Measurements from ENCODE around the gene SDR42E1. TPM values are rescaled to one million over a fixed set of nuclear protein-coding genes. Genes with fewer than 3 reads are reported as not detected.

SDR42E1 gene
- total and polyA plus RNA-seq, 3 donors from 2014 or later, result 6.5 to 10.1 (median 6.9) TPM

DNA sequence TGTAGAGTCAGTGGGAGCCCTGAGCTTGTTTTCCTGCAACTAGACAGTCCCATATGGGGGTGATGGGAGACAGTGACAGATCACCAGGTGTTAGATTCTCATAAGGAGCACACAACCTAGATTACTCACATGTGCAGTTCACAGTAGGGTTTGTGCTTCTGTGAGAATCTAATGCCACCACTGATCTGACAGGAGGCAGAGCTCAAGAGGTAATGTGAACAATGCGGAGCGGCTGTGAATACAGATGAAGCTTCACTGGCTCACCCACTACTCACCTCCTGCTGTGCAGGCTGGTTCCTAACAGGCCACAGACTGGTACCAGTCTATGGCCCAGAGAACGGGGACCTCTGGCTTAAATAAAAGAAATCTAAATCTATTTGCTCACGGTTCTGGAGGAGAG is 13.6 kb upstream of the SDR42E1 start:
- Histone ChIP-seq H3K36me3 (ENCODE audit: low read depth, missing control alignments) (no peaks in the 10 kb centered on the region), H3K27ac (no peak overlapping the region), H3K27me3 (no peaks in the 10 kb centered on the region), H3K4me1 (no peaks in the 10 kb centered on the region), H3K9me3 (no peaks in the 10 kb centered on the region), H3K4me3 (no peak overlapping the region)
- no peak for TF ChIP-seq POLR2A (IDR thresholded peaks at IDR 0.05)
- TF ChIP-seq, protein P1, sequence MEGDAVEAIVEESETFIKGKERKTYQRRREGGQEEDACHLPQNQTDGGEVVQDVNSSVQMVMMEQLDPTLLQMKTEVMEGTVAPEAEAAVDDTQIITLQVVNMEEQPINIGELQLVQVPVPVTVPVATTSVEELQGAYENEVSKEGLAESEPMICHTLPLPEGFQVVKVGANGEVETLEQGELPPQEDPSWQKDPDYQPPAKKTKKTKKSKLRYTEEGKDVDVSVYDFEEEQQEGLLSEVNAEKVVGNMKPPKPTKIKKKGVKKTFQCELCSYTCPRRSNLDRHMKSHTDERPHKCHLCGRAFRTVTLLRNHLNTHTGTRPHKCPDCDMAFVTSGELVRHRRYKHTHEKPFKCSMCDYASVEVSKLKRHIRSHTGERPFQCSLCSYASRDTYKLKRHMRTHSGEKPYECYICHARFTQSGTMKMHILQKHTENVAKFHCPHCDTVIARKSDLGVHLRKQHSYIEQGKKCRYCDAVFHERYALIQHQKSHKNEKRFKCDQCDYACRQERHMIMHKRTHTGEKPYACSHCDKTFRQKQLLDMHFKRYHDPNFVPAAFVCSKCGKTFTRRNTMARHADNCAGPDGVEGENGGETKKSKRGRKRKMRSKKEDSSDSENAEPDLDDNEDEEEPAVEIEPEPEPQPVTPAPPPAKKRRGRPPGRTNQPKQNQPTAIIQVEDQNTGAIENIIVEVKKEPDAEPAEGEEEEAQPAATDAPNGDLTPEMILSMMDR (IDR thresholded peaks at IDR 0.05), result no peak
- DNase-seq, result no peak
- intact Hi-C loops (cut with DNase I; ENCODE audit: low total_unique reads), result no loop called here
- 89 to 96% methylated on average over 4 of the region's 4 CpGs for WGBS, 2 donors

DNA sequence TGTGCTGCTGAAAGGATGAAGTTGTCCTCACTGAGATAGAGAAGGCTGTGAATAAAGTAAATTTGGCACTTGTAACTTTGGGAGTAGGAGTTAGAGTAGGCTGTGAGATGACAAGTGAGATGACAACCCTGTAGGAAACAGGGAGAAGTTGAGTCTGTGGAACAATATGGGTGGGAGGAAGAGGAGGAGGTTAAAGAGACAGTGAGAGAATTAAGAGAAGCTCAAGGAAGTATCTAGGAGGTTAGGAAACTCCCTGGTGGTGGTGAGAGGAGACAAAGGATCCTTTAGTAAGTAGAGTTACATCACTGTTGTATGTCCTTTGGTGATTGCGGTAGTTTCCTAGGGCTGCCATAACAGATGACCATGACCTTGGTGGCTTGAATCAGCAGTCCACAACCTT is 13.0 kb upstream of the SDR42E1 start:
- no peaks in the 10 kb centered on the region for H3K27me3 ChIP-seq
- no peaks in the 10 kb centered on the region for H3K36me3 ChIP-seq (ENCODE audit: low read depth, missing control alignments)
- intact Hi-C loops (cut with DNase I; ENCODE audit: low total_unique reads), result no loop called here
- H3K9me3 ChIP-seq, result no peaks in the 10 kb centered on the region
- H3K27ac ChIP-seq, result no peak overlapping the region
- no peak overlapping the region for H3K4me3 ChIP-seq
- DNase-seq, result no peak
- no peaks in the 10 kb centered on the region for H3K4me1 ChIP-seq
- 61 to 100% methylated on average over 1 of the region's 1 CpG for WGBS, 2 donors
- TF ChIP-seq, protein P1 (IDR thresholded peaks at IDR 0.05), result no peak
- TF ChIP-seq POLR2A (IDR thresholded peaks at IDR 0.05), result no peak

DNA sequence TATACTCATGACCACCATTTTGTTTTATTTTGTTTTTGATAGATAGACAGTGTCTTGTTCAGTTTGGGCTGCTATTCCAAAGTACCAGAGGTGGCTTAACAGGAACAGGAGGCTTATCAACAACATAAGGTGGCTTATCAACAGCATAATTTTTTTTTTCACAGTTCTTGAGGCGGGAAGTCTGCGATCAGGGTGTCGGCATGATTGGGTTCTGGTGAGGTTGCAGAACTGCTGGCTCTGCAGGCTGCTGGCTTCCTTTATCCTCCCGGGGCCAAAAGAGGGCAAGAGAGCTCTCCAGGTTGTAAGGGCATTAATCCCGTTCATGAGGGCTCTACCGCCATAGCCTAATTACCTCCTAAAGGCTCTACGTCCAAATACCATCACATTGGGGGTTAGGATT is 11.9 kb upstream of the SDR42E1 start:
- intact Hi-C loops (cut with DNase I; ENCODE audit: low total_unique reads), result no loop called here
- H3K36me3 ChIP-seq (ENCODE audit: low read depth, missing control alignments), result no peaks in the 10 kb centered on the region
- no peak for DNase-seq
- H3K9me3 ChIP-seq, result no peaks in the 10 kb centered on the region
- 85 to 86% methylated on average over 7 of the region's 7 CpGs for WGBS, 2 donors
- no peaks in the 10 kb centered on the region for H3K4me1 ChIP-seq
- no peak for TF ChIP-seq POLR2A (IDR thresholded peaks at IDR 0.05)
- TF ChIP-seq, protein P1 (IDR thresholded peaks at IDR 0.05), result no peak
- no peak overlapping the region for H3K27ac ChIP-seq
- H3K27me3 ChIP-seq, result no peaks in the 10 kb centered on the region
- no peak overlapping the region for H3K4me3 ChIP-seq

DNA sequence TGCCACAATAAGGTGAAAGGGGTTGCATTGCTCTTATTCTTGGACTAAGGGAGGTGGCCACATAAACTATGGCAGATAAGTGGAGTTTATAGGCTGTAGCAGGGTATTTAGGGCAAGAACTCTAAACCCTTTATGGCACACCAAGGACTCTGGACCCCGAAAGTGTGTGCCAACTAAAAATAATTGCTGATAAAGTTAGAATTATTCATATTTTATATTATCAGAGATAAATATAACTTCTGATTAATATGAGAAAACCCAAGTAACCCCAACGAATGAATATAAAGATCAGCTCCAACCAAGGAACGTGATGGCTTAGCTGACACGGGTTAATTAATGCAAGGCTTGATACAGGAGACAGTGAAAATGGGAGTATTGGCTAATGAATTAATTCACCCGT is 8.8 kb upstream of the SDR42E1 start:
- 56 to 66% methylated on average over 5 of the region's 5 CpGs for WGBS, 2 donors
- Histone ChIP-seq H3K4me1 (no peaks in the 10 kb centered on the region), H3K4me3 (no peak overlapping the region), H3K27me3 (no peaks in the 10 kb centered on the region), H3K36me3 (ENCODE audit: low read depth, missing control alignments) (no peaks in the 10 kb centered on the region), H3K9me3 (no peaks in the 10 kb centered on the region), H3K27ac (no peak overlapping the region)
- TF ChIP-seq, protein P1 (IDR thresholded peaks at IDR 0.05), result no peak
- no peak for TF ChIP-seq POLR2A (IDR thresholded peaks at IDR 0.05)
- DNase-seq, result no peak
- intact Hi-C loops (cut with DNase I; ENCODE audit: low total_unique reads), result no loop called here

DNA sequence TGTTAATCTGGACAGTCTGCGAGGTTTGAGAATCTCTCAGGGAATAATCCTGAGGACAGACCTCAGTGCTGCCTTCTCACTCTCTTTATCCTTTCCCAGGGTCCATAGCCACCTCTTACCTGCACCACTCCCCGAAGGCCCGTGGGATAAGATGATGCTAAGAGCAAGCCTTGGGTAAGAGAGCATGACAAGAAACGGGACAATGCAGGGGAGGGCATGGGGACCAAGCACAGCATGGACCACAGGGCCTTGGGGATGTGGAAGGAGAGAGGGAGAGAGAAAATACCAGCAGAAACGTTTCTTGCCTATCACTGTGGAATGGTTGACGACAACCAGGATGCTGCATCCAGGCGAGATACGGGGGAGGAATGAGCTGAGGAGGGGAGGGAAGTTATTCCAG is 8.3 kb upstream of the SDR42E1 start:
- Histone ChIP-seq H3K4me1 (no peaks in the 10 kb centered on the region), H3K9me3 (no peaks in the 10 kb centered on the region), H3K27ac (no peak overlapping the region), H3K36me3 (ENCODE audit: low read depth, missing control alignments) (no peaks in the 10 kb centered on the region), H3K4me3 (no peak overlapping the region), H3K27me3 (no peaks in the 10 kb centered on the region)
- WGBS, 2 donors, result 56 to 61% methylated on average over 8 of the region's 8 CpGs
- intact Hi-C loops (cut with DNase I; ENCODE audit: low total_unique reads), result no loop called here
- TF ChIP-seq, protein P1 (IDR thresholded peaks at IDR 0.05), result no peak
- DNase-seq, result no peak

Data from testis (tissue), 3 donors.